SK-N-SH treated with all-trans-retinoic acid at 6 μM for 48 hours (cell line): ENCODE measurements around the gene LMTK2.

Source experiments
- ARNTL ChIP-seq: fragments of 450-650 bp; formaldehyde crosslinking; IDR thresholded peaks from 2 replicates; pipeline ENCODE4 v1.5.0; 2020; ENCODE audit warnings: low read depth, mild to moderate bottlenecking, moderate library complexity, borderline replicate concordance
- CSRNP3 ChIP-seq: fragments of 250-450 bp; sonication (Bioruptor Pico); IDR thresholded peaks from 2 replicates; pipeline ENCODE4 v1.5.1; 2021; ENCODE audit warnings: mild to moderate bottlenecking, moderate library complexity
- GLIS3 ChIP-seq: fragments of 250-450 bp; sonication (Bioruptor Pico); IDR thresholded peaks from 2 replicates; pipeline ENCODE4 v1.5.0; 2020; ENCODE audit warnings: mild to moderate bottlenecking, moderate library complexity
- PATZ1 ChIP-seq: fragments of 250-450 bp; sonication (Bioruptor Pico); IDR thresholded peaks from 2 replicates; pipeline ENCODE4 v1.8.0; 2020; ENCODE audit warnings: mild to moderate bottlenecking, moderate library complexity, borderline replicate concordance
- RARB ChIP-seq: fragments of 250-450 bp; sonication (Bioruptor Pico); IDR thresholded peaks from 2 replicates; pipeline ENCODE4 v1.8.0; 2021; ENCODE audit warnings: mild to moderate bottlenecking, moderate library complexity
- TOX ChIP-seq: fragments of 250-450 bp; sonication (Bioruptor Pico); IDR thresholded peaks from 2 replicates; pipeline ENCODE4 v1.8.0; 2021; ENCODE audit warnings: mild to moderate bottlenecking, moderate library complexity, borderline replicate concordance
- TSHZ2 ChIP-seq: fragments of 250-450 bp; sonication (Bioruptor Pico); IDR thresholded peaks from 2 replicates; pipeline ENCODE4 v1.5.0; 2020; ENCODE audit warnings: mild to moderate bottlenecking, moderate library complexity

- TF ChIP-seq RARB (CRISPR knock-in tag) (no peak), TSHZ2 (no peak), PATZ1 (CRISPR knock-in tag) (no peak), TOX (CRISPR knock-in tag) (no peak), ARNTL (CRISPR knock-in tag) (no peak), GLIS3 (CRISPR knock-in tag) (no peak), CSRNP3 (CRISPR knock-in tag) (no peak)
Measured at GRCh38 chr7:98177553-98177952, 70.9 kb downstream of the LMTK2 start.
